GM18868 (cell line): ENCODE data around the gene EHD4.

Experiments
- ATAC-seq: cut with Tn5 transposase; IDR thresholded peaks from one replicate; pipeline ENCODE4 v1.9.1; 2021; ENCODE audit warnings: mild to moderate bottlenecking, moderate library complexity; ENCODE audit not compliant: unreplicated experiment

Gene EHD4

DNA sequence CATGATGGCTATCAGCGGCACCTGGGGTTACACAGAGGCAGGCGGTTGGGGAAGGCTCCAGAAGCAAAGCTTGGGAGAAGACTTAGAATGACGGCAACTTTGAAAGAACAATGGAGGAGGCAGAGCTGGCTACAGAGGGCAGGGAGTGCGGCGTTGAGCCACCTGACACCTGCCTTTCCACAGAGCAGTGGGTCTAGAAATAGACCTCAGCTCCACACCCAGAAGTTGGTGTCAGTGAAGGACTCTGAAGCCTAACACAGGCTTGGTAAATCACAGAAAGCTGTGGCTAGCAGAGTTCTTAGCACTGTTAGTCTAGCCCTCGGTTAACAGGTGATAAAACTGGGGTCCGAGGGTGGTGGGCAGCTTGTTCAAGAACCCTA is 23.1 kb upstream of the EHD4 start:
- no peak for ATAC-seq

DNA sequence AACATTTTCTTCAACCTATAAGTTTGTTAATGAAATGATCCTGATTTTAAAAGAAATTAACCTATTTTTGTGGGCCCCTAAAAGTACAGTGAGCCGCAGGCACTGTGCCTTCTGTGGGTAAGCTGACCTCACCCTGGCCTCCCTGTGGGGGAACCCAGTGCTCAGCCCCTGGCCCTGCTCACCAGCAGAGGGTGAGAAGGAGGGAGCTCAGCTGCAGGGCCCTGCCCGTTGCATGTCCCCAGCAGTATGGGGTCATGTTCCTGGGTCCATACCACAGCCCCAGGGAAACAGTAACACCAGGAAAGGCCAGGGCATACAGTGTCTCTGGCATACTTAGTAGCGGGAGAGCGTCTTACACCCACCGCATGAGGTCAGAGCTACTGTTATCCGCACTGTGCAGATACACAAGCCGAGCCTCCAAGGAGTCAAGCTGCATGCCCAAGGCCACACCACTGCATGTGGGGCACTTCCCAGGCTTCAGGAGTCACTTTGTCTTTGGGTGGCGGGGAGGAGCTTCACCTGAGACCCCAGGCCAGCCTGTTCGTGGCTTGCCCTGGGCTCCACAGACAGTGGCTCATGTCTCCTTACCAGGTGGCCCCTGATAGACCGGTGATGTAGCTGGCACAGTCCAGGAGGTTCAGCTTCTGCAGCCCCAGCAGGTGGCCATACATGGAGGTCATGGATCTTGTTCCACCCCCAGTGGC is 22.6 kb upstream of the EHD4 start:
- no peak for ATAC-seq

DNA sequence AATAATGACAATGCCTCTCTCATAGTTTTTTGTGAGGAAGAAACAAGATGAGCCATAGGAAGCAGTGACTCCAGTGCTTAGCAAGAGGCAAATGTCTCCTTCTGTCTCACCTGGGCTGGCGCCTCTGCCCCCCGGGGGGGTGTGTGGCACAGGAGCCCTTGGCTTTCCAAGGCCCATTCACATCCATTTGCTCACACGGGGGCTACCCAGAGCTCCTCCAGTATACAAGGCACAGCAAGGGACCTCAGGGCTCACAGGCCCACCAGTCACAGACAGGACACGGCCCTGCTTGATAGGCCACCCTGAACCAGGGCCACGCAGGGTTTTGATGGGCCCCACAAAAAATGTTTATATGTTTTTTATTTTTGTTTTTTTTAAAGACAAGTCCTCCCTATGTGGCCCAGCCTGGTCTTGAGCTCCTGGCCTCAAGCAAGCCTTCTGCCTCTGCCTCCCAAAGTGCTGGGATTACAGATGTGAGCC is 21.9 kb upstream of the EHD4 start:
- no peak for ATAC-seq

DNA sequence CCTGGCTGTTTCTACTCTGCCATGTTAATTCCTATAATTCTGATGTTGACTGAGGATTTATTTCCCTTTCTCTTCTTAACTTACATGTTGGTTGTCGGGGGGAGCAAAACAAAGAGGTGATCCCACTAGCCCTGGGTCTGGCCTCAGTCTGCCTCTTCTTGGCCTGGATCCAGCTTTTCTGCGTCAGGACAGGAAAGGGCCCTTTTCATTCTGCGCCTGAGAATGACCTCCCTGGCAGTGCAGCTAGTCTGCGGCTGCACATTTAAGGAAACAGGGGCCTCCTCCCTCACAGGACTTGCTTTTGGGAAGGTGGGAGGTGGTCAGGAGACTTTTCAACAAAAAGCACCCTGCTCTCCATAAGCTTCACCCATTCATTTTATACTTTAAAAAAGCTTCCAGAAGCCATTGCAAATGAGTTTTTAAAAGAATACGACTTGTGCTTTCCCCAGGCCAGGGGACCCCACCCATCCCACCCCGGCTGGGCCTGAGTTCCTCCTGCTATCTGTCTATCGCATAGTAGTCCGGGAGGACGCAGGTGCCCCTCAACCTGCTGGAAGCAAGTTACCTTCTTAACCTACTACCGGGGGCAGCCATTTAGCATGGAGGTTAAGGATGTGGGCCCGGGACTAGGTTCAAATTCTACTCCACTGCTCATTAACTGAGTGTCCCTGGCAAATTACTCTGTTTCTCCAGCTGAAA is 21.3 kb upstream of the EHD4 start:
- no peak for ATAC-seq

DNA sequence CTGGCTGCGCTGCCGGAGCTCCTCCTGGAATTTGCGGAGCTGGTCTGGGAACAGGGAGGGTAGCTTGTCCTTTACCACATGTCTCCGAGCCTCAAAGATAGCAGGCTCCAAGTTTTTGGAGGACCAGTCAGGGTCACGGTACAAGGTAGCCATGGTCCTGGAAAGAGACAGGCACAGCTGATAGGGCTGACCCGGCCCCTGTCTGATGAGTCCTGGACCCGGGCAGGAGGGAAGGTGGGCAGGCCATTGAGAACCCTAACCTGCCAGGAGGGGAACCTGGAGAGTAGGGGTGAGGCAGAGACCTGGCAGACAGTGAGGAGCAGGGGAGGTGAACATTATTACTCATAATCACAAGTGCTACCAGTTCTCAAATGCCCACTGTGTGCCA is 20.4 kb upstream of the EHD4 start:
- no peak for ATAC-seq

DNA sequence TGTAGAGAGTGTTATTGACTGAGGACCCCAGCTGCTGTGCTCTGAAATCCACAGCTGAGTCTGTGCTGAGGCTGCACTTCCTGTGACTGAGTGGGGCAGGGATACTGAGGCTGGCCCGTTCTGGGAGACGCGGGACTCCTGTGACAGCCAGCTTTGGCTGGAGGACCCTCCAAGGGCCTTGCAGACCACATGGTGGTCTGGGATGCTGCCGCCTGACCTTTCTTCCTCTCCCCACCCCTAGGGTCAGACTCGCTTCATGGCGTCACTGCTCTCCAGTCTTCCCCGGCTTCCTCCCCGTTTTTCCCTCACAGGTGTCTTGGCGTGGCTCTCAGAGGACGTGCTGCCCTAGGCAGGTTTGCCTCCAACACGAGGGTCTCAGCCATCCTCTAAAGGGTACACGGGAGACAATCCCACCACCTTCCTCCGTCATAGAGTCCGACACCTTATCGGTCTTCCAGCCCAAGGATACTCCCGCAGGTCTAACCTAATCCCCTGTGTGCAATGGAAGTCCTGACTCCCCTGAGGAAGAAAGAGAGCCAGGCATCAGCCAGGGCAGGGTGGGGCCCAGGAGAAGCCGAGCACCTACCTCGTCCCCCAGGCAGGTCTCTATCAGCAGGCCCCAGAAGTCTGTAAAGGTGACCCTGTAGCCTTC is 19.9 kb upstream of the EHD4 start:
- ATAC-seq = no peak

DNA sequence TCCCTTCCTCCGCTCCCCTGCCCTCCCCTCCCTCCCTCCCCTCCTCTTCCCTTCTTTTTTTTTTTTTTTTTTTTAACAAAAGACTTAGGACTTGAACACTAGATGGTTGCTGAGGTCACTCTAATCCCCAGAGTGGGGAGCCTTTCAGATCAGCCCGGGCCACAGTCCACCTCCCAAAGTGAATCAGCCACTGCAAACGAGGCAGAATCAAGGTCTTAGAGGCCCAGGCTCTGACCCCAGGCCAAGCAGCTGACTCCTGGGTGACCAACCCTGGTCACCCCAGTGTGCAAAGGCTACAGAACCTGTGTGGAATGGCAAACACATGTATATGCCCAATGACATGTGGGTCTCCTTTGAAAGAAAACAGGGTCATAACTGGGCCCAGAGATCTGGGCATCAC is 18.3 kb upstream of the EHD4 start:
- ATAC-seq = no peak

DNA sequence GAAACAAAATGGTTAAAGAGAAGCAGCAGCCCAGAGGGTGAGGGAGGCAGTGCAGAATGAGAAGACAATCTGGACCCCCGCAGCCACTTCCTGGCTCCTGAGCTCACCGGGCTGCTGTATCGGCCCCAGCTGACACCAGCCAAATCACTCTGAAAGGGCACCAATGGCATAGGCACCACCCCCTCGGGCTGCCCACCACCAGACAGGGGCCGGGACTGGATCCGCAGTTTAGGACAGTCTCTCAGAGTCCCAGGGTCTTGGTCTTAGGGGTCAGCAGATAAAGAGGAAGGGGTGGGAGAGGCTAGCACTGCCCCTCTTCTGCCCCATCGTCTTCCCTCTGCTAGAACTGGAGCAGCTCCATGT is 17.9 kb upstream of the EHD4 start:
- ATAC-seq = no peak

DNA sequence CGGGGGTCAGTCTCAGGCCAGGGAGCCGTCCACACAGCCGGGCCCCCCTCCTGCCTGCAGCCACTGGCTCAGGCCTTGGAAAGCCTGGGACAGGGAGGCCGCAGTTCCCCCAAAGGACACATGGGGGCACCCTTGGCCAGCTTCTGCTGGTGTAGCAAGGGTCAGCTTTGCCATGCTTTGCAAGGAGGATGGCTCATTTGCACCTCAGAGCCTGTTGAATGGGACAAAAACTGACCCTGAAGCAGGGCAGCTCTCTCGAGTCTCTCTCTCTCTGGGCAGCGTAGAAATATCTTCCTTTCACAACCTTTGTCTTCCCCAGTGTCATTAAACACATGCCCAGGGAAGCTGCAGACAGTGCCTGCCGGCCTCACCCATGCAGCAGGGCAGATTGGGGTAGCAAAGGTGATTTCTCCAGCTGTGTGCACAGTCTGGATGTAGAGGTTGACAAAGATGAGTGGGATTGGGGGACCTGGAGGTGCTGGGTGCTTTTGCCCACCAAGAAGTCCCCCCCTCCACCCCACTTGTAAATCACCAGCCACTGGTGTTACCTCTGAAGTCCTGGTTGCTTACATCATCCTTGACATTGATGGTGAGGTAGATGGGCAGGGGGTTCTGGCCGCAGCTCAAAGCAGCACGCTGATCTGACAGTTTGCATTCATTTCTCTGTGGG is 17.4 kb upstream of the EHD4 start:
- no peak for ATAC-seq

DNA sequence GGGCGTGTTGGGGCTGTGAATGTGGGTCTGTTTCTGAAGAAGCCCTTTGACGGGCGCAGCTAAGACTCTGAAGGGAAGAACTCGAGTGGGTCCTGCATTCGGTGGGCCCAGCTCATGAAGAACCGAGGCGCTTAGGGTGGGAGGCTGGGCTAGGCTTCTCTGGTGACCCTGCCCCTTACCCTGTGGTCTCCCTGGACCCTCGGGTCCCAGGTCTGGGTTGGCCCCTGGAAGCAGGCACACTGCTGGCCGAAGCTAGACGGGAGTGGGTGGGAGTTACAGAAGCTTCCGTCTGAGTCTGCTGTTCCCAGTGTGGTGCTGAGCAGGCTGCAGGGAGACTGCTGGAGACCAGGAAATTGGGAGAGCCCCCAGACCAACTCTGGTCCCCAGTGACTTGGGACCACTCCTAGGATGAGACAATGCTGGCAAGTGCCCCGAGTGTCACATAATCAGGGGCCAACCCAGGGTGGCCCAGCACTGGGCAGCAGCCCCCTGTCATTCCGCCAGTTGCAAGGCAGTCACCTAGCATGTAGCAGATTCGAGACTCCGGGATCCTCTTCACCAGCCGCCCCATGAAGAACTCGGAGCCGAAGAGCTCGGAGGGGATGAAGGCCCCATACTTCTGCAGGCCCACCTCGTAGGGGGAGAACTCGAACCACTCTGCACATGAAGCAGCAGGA is 16.7 kb upstream of the EHD4 start:
- ATAC-seq = no peak

DNA sequence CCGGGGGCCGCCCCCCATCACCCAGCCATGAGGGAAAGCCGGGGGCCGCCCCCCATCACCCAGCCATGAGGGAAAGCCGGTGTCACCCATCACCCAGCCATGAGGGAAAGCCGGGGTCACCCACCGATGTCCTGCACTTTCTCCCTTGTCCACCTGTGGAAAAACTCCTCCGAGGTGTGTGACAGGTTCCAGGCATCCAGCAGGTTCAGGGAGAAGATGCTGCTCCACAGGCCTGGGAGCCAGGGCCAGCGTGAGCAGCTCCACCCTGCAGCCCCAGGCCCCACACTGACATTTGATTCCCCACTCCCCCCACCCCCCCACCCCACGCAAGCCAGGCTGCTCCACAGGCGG is 15.5 kb upstream of the EHD4 start:
- ATAC-seq = no peak

DNA sequence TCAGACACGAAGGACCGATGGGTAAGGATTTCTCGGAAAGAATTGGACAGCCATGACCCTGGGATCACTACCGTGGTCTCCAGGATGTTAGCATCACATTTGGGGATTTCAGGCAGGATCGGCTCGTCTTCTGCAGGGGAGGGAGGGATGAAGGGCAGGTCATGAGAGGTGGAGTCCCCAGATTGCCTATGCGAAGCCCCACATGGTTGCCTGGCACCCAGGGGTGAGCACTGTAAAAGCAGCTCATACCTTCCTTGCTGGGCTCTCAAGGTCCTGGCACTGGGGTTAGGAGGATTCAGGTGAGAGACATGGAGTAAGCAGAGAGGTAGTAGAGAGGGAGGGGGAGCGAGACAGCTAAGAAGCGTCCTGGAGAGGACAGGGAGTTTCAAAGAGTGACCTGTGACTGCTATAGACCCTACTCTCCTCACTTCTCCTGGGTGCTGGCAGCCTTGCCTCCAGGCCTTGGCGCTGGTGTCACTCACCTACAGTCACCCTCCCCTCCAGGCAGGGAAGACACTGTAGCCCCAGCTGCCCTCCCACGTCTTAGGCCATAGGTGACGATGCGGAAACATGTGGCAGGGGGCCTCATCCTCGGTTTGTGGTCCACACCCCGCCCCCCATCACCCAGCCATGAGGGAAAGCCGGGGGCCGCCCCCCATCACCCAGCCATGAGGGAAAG is 15.0 kb upstream of the EHD4 start:
- ATAC-seq = no peak

DNA sequence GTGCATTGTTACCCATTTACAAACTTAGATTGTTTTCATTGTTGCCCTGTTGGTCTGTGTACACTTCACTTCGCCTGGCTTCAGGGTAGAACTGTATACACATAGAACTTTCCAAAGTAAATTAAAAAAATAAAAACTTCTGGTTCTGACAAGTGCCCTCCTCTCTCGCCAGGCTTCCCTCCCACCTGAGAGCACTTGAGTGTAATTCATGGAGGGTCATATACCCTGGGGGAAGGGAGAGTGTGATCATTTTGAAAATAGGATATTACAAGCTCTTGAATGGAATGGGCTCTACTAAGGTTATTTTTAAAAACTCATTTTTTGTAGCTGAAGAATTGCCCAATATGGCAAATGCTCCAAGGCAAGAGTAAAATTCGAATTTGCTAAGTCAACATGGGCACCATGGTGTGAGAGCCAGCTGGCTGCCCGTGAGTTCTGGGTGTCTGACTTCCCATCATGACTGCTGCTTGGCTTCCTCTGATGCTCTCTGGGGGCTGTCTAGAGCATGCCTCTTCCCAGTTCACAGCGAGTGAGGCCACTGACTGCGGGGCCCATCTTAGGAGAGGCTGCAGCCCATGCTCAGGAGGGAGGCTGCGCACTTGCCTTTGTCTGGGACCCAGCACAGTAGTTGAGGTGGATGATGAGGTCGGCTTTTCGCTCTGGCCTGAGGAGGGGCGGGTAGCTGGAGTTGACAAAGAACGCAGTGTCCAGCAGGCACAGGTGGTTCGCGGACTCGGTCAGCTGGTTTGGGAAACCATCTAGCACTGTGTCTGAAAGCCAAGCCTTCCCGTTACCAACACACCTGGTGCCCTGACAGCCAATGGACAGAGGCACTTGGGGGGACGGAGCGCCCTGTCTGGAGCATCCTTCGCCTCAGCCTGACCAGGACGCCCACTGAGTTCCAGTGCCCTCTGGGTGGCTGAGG is 13.1 kb upstream of the EHD4 start:
- no peak for ATAC-seq

DNA sequence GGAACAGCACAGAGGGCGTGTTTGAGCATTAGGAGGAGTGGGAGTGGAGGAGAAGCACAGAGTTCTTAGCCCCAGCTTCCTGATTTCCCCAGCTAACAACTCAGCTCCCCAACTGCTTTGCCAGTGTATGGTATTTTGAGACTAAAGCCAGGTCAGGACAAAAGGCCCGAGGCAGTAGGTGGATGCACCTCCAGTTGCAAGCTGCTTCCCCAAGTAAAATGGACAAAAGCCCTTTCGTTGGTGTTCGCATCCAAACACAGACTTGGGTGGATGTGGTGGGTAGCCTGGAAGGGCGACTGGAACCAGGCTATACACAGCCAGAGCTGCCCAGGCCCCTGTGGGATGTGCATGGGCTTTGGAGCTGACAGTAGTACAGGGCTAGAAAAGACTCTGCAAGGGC is 12.3 kb upstream of the EHD4 start:
- no peak for ATAC-seq

DNA sequence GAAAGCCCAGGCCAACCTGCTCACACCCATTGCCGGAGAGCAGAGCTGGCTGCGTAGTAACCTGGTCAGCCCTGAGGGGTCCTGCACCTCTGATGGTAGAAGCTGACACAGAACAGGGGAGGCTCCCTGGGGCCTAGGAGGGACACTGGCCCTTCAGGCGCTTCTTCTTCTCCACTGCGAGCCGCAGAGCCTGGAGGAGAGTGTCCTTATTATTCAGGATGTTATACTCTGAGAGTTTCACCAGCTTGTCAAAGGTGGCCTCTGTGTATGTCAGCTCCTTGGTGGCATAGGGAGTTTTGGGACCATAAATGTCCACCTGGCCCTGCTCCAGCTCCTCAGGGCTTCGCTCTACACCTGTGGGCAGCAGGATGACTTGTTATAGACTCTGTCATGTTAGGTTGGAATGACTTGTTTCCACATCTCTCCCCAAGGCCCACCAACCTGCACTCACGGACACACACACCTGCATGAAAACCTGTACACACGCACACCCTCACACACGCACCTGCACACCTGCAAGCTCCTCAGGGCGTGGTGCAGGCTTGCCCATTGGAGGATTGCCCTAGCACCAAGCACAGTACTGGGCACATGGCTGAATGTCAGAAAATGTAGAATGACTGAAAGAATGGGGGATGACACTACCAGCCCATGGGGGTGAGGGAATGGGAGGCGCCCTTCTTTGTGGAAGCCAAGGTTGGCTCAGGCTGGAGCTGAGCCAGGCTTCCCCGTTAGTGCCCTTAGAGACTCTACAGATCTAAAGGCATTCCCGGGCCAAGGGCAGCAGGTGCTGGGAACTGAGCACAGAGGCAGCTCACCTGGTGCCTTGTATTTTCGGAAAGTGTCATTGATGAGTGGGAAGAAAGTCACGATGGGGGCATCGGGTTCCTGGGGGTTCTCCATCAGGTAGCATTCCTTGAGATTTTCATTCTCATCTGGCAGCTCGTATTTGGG is 11.5 kb upstream of the EHD4 start:
- ATAC-seq = no peak

DNA sequence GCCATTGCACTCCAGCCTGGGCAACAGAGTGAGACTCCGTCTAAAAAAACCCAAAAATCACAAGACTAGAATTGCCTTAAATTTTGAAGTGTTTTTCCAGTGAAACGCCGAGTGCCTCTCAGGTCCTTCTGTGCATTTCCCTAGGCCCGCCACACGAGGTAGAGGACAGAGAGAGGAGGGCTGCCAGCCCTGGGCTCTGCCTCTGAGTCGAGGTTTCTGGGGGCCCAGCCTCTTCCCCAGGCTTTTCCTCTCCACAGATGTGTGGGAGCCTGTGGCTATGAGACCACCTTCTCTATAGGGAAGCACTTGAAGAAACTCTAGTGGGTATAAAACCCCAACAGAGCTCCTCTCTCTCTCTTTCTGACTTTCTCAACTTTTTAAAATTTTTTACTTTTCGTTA is 10.9 kb upstream of the EHD4 start:
- no peak for ATAC-seq

DNA sequence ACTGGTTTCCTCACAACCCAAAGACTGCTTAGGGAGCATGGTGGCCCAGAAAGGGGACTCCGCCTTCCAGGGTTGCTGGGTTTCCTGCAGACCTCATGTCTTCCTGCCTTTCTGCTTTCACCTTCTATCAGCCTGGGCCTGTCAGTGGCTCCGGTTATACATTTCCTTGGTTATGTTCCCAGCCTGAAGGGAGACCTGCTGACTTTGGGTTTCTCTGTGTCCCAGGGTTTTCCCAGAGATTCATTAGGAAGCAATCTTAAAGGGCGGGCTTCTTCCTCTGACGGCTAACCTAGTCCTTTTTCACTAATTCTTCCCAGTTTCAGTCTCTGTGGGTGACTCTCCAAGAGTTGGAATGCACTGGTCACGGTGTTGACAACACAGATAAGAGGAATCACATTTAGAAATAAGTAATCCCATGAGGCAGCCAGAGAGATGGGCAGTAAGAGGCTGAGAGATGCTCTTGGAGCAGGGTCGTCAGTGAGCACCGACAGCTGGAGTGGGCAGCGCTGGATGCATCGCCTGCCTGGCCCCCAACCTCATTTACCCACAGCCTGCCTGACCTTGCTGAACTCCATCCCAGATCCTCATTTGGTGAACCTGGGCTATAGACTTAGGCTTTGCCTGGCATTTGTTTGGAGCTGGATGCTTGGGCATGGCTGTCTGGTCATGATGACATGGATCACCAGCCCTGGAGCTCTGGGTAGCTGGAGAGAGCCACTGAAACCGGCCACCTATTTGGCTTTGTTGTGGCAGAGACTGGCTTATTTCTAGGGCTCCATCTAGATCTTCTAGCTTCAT is 10.0 kb upstream of the EHD4 start:
- ATAC-seq = no peak
